Neural progenitor cell (in vitro differentiated cells): ENCODE results near the gene ZNF77. TPM values are rescaled to one million over a fixed set of nuclear protein-coding genes. Genes with fewer than 3 reads are reported as not detected.
"Not testable (repeated sequence)": the region's sequence is repeated elsewhere in the genome, so short reads cannot be mapped to it uniquely, and the experiment has no call there.

ENCODE experiments used
- DNase-seq: peaks from one replicate; pipeline ENCODE4 v3.0.0-alpha.2; 2016; ENCODE audit warnings: low spot score
- H2AFZ ChIP-seq: fragments of 200-600 bp; sonication (generic); replicated peaks from 2 replicates; pipeline ENCODE4 v1.6.1; 2016; ENCODE audit warnings: antibody characterized with exemption
- H3F3A ChIP-seq: fragments of 200-600 bp; sonication (generic); 2 replicates; pipeline ENCODE4 v1.6.1; 2016; ENCODE audit warnings: antibody characterized with exemption, low read depth
- H3K27ac ChIP-seq: fragments of 200-600 bp; sonication (generic); 2 replicates; pipeline ENCODE4 v1.5.1; 2016; ENCODE audit warnings: mild to moderate bottlenecking
- H3K27me3 ChIP-seq: fragments of 200-600 bp; sonication (generic); 2 replicates; pipeline ENCODE4 v1.6.1; 2016; ENCODE audit warnings: mild to moderate bottlenecking, moderate library complexity
- H3K36me3 ChIP-seq: fragments of 200-600 bp; sonication (generic); 2 replicates; pipeline ENCODE4 v1.5.1; 2016
- H3K4me1 ChIP-seq: fragments of 200-600 bp; sonication (generic); 2 replicates; pipeline ENCODE4 v1.6.1; 2016; ENCODE audit warnings: mixed run types
- H3K4me2 ChIP-seq: fragments of 200-600 bp; sonication (generic); 2 replicates; pipeline ENCODE4 v1.6.1; 2016
- H3K4me3 ChIP-seq: fragments of 200-600 bp; sonication (generic); 2 replicates; pipeline ENCODE4 v1.5.1; 2016
- H3K79me2 ChIP-seq: fragments of 200-600 bp; sonication (generic); 2 replicates; pipeline ENCODE4 v1.6.1; 2016; ENCODE audit warnings: low read depth
- H3K9ac ChIP-seq: fragments of 200-600 bp; sonication (generic); 2 replicates; pipeline ENCODE4 v1.6.1; 2016
- H3K9me3 ChIP-seq: fragments of 200-600 bp; sonication (generic); 2 replicates; pipeline ENCODE4 v1.5.1; 2016; ENCODE audit warnings: low read depth
- H4K20me1 ChIP-seq: fragments of 200-600 bp; sonication (generic); 2 replicates; pipeline ENCODE4 v1.6.1; 2016; ENCODE audit warnings: low read depth
- H3K27ac Mint-ChIP-seq: 3 replicates; pipeline ENCODE4 v1.8.0; 2021; ENCODE audit warnings: mixed read lengths
- H3K27me3 Mint-ChIP-seq: 2 replicates; pipeline ENCODE4 v1.8.0; 2022; ENCODE audit warnings: low read depth, mild to moderate bottlenecking, inconsistent platforms, moderate library complexity, mixed read lengths; ENCODE audit not compliant: insufficient read depth
- H3K36me3 Mint-ChIP-seq: 3 replicates; pipeline ENCODE4 v1.8.0; 2021; ENCODE audit warnings: mixed read lengths
- H3K4me1 Mint-ChIP-seq: 3 replicates; pipeline ENCODE4 v1.8.0; 2021; ENCODE audit warnings: mixed read lengths
- H3K4me3 Mint-ChIP-seq: 3 replicates; pipeline ENCODE4 v1.8.0; 2021; ENCODE audit warnings: mild to moderate bottlenecking, moderate library complexity, mixed read lengths
- H3K9me3 Mint-ChIP-seq: 3 replicates; pipeline ENCODE4 v1.8.0; 2020; ENCODE audit warnings: mixed read lengths
- CTCF ChIP-seq: fragments of 200-600 bp; sonication (generic); IDR thresholded peaks from 2 replicates; pipeline ENCODE4 v1.5.1; 2017; ENCODE audit warnings: antibody characterized with exemption, mild to moderate bottlenecking
- EZH2 ChIP-seq: fragments of 200-600 bp; sonication (generic); IDR thresholded peaks from 2 replicates; pipeline ENCODE4 v1.6.1; 2017; ENCODE audit warnings: antibody characterized with exemption, mild to moderate bottlenecking, moderate library complexity
- EZH2phosphoT487 ChIP-seq: fragments of 200-600 bp; sonication (generic); IDR thresholded peaks from 2 replicates; pipeline ENCODE4 v1.6.1; 2017; ENCODE audit warnings: antibody characterized with exemption
- total RNA-seq: library from RNA; depleted of rRNA; stranded (reverse); fragments of >200 nt; gene quantifications from 2 replicates; pipeline ENCODE4 v1.2.3, GENCODE V29; 2015; ENCODE audit warnings: low replicate concordance

The ZNF77 gene
- total RNA-seq, 1 donor from 2014 or later: 6.5 TPM

GRCh38 chr19:2967972-2968371 lies 23.2 kb upstream of the ZNF77 start:
- Mint-ChIP-seq H3K9me3 (no peaks in the 10 kb centered on the region), H3K27me3 (peaks cover 13% of the 10 kb centered on the region), H3K27ac (no peak overlapping the region), H3K4me1 (no peaks in the 10 kb centered on the region), H3K4me3 (no peak overlapping the region), H3K36me3 (no peaks in the 10 kb centered on the region)
- no peak overlapping the region for H3K9ac ChIP-seq
- no peaks in the 10 kb centered on the region for H3K36me3 ChIP-seq
- no peak overlapping the region for H3K4me2 ChIP-seq
- peaks cover 10% of the 10 kb centered on the region for H3K27me3 ChIP-seq
- H4K20me1 ChIP-seq: no peaks in the 10 kb centered on the region
- no peak for TF ChIP-seq EZH2phosphoT487
- TF ChIP-seq CTCF: no peak
- H3K4me3 ChIP-seq: no peak overlapping the region
- H3F3A ChIP-seq: no peaks in the 10 kb centered on the region
- no peak for DNase-seq
- no peak overlapping the region for H2AFZ ChIP-seq
- no peaks in the 10 kb centered on the region for H3K4me1 ChIP-seq
- no peak overlapping the region for H3K27ac ChIP-seq
- H3K79me2 ChIP-seq: no peaks in the 10 kb centered on the region
- H3K9me3 ChIP-seq: no peaks in the 10 kb centered on the region

- H3K9me3 ChIP-seq: no peaks in the 10 kb centered on the region
- no peak overlapping the region for H3K4me3 ChIP-seq
- no peak overlapping the region for H3K4me2 ChIP-seq
- Mint-ChIP-seq H3K4me3 (no peak overlapping the region), H3K27ac (no peak overlapping the region), H3K4me1 (peaks cover 5% of the 10 kb centered on the region), H3K27me3 (peaks cover 12% of the 10 kb centered on the region), H3K9me3 (no peaks in the 10 kb centered on the region), H3K36me3 (no peaks in the 10 kb centered on the region)
- H3F3A ChIP-seq: no peaks in the 10 kb centered on the region
- no peak overlapping the region for H3K27ac ChIP-seq
- no peak for TF ChIP-seq CTCF
- no peak for TF ChIP-seq EZH2
- TF ChIP-seq EZH2phosphoT487: no peak
- H3K79me2 ChIP-seq: no peaks in the 10 kb centered on the region
- H3K9ac ChIP-seq: no peak overlapping the region
- no peaks in the 10 kb centered on the region for H3K27me3 ChIP-seq
- H2AFZ ChIP-seq: no peak overlapping the region
- H3K36me3 ChIP-seq: no peaks in the 10 kb centered on the region
- no peak for DNase-seq
- H3K4me1 ChIP-seq: no peaks in the 10 kb centered on the region
- H4K20me1 ChIP-seq: no peaks in the 10 kb centered on the region
These were observed 20.1 kb upstream of the ZNF77 start for GRCh38 chr19:2964874-2965273.

GRCh38 chr19:2963631-2964030 lies 18.9 kb upstream of the ZNF77 start:
- not testable (repeated sequence) for DNase-seq, H3K27ac ChIP-seq, H3K27me3 ChIP-seq, H3K36me3 Mint-ChIP-seq, H3K9me3 Mint-ChIP-seq, H3K4me2 ChIP-seq, H3K9me3 ChIP-seq, H3K9ac ChIP-seq, H4K20me1 ChIP-seq, H3K4me3 Mint-ChIP-seq, H2AFZ ChIP-seq, H3K27ac Mint-ChIP-seq, H3K4me3 ChIP-seq, H3K4me1 Mint-ChIP-seq, H3K79me2 ChIP-seq, H3F3A ChIP-seq, H3K36me3 ChIP-seq, H3K4me1 ChIP-seq
- H3K27me3 Mint-ChIP-seq: peaks cover 23% of the 10 kb centered on the region

- Histone ChIP-seq H2AFZ (no peak overlapping the region), H3K36me3 (no peaks in the 10 kb centered on the region), H3K27ac (no peak overlapping the region), H3K27me3 (no peaks in the 10 kb centered on the region), H3K9me3 (no peaks in the 10 kb centered on the region), H3K4me2 (no peak overlapping the region), H4K20me1 (no peaks in the 10 kb centered on the region), H3K79me2 (no peaks in the 10 kb centered on the region), H3K4me1 (no peaks in the 10 kb centered on the region), H3K4me3 (no peak overlapping the region), H3F3A (no peaks in the 10 kb centered on the region), H3K9ac (no peak overlapping the region)
- Mint-ChIP-seq H3K4me1 (peaks cover 5% of the 10 kb centered on the region), H3K27me3 (peaks cover 24% of the 10 kb centered on the region), H3K27ac (no peak overlapping the region), H3K9me3 (no peaks in the 10 kb centered on the region), H3K4me3 (no peak overlapping the region), H3K36me3 (no peaks in the 10 kb centered on the region)
- TF ChIP-seq EZH2phosphoT487 (no peak), EZH2 (no peak), CTCF (no peak)
- no peak for DNase-seq
These were observed 18.4 kb upstream of the ZNF77 start for GRCh38 chr19:2963122-2963521.
